Measurements from ENCODE around the gene KCNJ4. TPM values are rescaled to one million over a fixed set of nuclear protein-coding genes. Genes with fewer than 3 reads are reported as not detected.

The KCNJ4 gene
- polyA plus RNA-seq, 12 donors, result 0.14 to 0.37 (median 0.20) TPM; not detected in 3

GRCh38 chr22:38453066-38453672 is 1.8 kb downstream of the KCNJ4 start:
- no peak for DNase-seq

GRCh38 chr22:38452373-38453065 is 2.5 kb downstream of the KCNJ4 start:
- DNase-seq, result no peak

GRCh38 chr22:38451864-38452263 is 3.1 kb downstream of the KCNJ4 start:
- no peak for DNase-seq

GRCh38 chr22:38451404-38451803 is 3.6 kb downstream of the KCNJ4 start:
- no peak for DNase-seq

- DNase-seq, result no peak
These were observed 4.7 kb downstream of the KCNJ4 start for GRCh38 chr22:38450234-38450797.

GRCh38 chr22:38449776-38450175 is 5.2 kb downstream of the KCNJ4 start:
- DNase-seq, result no peak

GRCh38 chr22:38448945-38449745 is 5.9 kb downstream of the KCNJ4 start:
- DNase-seq, result no peak

GRCh38 chr22:38446018-38446601 is 8.9 kb downstream of the KCNJ4 start:
- no peak for DNase-seq

GRCh38 chr22:38444783-38445182 is 10.2 kb downstream of the KCNJ4 start:
- DNase-seq, result no peak

- no peak for DNase-seq
These were observed 11.1 kb downstream of the KCNJ4 start for GRCh38 chr22:38443628-38444521.

GRCh38 chr22:38442967-38443627 is 11.9 kb downstream of the KCNJ4 start:
- DNase-seq, result no peak

- no peak for DNase-seq
These were observed 13.2 kb downstream of the KCNJ4 start for GRCh38 chr22:38441620-38442287.

- no peak for DNase-seq
These were observed 14.2 kb downstream of the KCNJ4 start for GRCh38 chr22:38440747-38441350.

- no peak for DNase-seq
These were observed 17.6 kb downstream of the KCNJ4 start for GRCh38 chr22:38437416-38437815.

GRCh38 chr22:38436629-38437395 is 18.2 kb downstream of the KCNJ4 start:
- DNase-seq, result no peak

- no peak for DNase-seq
These were observed 19.0 kb downstream of the KCNJ4 start for GRCh38 chr22:38435965-38436364.

- no peak for DNase-seq
These were observed 20.0 kb downstream of the KCNJ4 start for GRCh38 chr22:38435010-38435409.

GRCh38 chr22:38433871-38434270 is 21.1 kb downstream of the KCNJ4 start:
- DNase-seq, result no peak

GRCh38 chr22:38432264-38432663 is 22.7 kb downstream of the KCNJ4 start:
- no peak for DNase-seq
